Measurements from ENCODE around the gene USH1C. TPM values are rescaled to one million over a fixed set of nuclear protein-coding genes. Genes with fewer than 3 reads are reported as not detected.

Gene USH1C
- total RNA-seq, 1 donor from 2014 or later = 0.24 TPM

DNA sequence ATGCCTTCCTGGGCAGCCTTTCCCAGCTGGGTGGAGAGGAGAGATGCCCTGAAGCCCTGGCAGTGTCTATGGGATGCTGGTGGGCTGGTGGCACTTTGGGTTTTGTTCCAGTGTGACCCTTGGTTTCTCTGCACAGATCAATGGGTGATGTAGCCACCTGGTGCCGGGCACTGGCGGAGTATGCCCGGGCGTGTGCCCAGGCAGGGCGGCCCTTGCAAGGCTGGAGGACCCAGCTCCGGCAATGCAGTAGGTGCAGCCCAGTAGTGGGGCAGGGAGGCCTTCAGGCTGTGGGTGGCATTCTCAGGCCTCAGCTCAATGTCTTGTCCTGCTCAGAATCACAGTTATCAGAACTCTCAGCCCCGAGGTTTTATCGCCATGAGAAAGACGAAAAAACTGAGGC lies 14.7 kb upstream of the USH1C start:
- TF ChIP-seq EZH2phosphoT487 (IDR thresholded peaks at IDR 0.05) (no peak), EZH2 (IDR thresholded peaks at IDR 0.05) (no peak)
- TF ChIP-seq, protein P1, sequence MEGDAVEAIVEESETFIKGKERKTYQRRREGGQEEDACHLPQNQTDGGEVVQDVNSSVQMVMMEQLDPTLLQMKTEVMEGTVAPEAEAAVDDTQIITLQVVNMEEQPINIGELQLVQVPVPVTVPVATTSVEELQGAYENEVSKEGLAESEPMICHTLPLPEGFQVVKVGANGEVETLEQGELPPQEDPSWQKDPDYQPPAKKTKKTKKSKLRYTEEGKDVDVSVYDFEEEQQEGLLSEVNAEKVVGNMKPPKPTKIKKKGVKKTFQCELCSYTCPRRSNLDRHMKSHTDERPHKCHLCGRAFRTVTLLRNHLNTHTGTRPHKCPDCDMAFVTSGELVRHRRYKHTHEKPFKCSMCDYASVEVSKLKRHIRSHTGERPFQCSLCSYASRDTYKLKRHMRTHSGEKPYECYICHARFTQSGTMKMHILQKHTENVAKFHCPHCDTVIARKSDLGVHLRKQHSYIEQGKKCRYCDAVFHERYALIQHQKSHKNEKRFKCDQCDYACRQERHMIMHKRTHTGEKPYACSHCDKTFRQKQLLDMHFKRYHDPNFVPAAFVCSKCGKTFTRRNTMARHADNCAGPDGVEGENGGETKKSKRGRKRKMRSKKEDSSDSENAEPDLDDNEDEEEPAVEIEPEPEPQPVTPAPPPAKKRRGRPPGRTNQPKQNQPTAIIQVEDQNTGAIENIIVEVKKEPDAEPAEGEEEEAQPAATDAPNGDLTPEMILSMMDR (IDR thresholded peaks at IDR 0.05) = no peak
- no peak for DNase-seq (ENCODE audit: low spot score)
- H3K27ac ChIP-seq = no peak overlapping the region
- Mint-ChIP-seq H3K9me3 (no peaks in the 10 kb centered on the region), H3K36me3 (no peaks in the 10 kb centered on the region), H3K27ac (no peak overlapping the region), H3K27me3 (ENCODE audit: insufficient read depth, low read depth) (peaks cover 15% of the 10 kb centered on the region), H3K4me3 (no peak overlapping the region), H3K4me1 (no peaks in the 10 kb centered on the region)
- H4K20me1 ChIP-seq (ENCODE audit: low read depth) = no peaks in the 10 kb centered on the region
- H3K27me3 ChIP-seq = no peaks in the 10 kb centered on the region
- H2AFZ ChIP-seq (replicated peaks) = no peak overlapping the region
- no peaks in the 10 kb centered on the region for H3K9me3 ChIP-seq (ENCODE audit: low read depth)
- H3K36me3 ChIP-seq = no peaks in the 10 kb centered on the region
- H3K79me2 ChIP-seq (ENCODE audit: low read depth) = no peaks in the 10 kb centered on the region
- H3K4me2 ChIP-seq = no peak overlapping the region
- H3K4me1 ChIP-seq = no peaks in the 10 kb centered on the region
- H3F3A ChIP-seq (ENCODE audit: low read depth) = no peaks in the 10 kb centered on the region
- H3K4me3 ChIP-seq = no peak overlapping the region
- H3K9ac ChIP-seq = no peak overlapping the region

DNA sequence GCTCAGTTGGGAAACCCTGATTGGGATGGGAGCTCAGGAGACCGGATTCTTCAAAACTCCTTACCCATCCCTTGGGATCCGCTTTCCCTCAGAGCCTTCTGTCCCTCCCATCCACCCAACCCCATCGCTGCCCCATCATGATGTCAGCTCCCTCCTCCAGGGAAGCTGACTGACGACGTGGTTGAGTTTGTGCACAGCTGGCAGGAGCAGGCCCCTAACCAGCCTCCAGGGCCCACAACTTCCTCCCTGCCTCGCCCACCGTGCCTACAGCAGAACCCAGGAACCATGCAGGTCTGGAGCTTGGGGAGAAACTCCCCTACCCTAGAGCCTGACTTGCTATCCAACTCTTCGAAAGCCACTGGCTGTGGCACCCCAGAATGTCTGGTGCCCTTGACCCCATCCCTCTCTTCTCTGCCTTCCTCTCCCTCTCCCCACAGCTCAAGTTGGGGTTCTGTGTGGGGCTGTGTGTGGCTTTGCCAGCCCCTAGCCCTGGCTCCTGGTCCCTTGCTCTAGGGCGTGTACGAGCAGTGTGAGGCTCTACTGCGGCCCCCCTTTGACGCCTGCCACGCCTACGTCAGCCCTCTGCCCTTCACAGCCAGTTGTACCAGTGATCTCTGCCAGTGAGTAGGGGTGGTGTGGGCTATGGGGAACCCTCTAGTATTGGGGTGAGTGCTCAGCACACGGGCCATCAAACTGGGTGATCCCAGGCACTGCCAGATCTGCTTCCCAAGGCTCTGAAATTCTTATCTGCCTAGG lies 14.0 kb upstream of the USH1C start:
- H3F3A ChIP-seq (ENCODE audit: low read depth) = no peaks in the 10 kb centered on the region
- H3K27me3 ChIP-seq = no peaks in the 10 kb centered on the region
- Mint-ChIP-seq H3K4me3 (no peak overlapping the region), H3K27ac (no peak overlapping the region), H3K4me1 (no peaks in the 10 kb centered on the region), H3K27me3 (ENCODE audit: insufficient read depth, low read depth) (peaks cover 15% of the 10 kb centered on the region), H3K36me3 (no peaks in the 10 kb centered on the region), H3K9me3 (no peaks in the 10 kb centered on the region)
- no peak for DNase-seq (ENCODE audit: low spot score)
- no peak for TF ChIP-seq EZH2 (IDR thresholded peaks at IDR 0.05)
- TF ChIP-seq, protein P1 (IDR thresholded peaks at IDR 0.05) = no peak
- no peaks in the 10 kb centered on the region for H3K4me1 ChIP-seq
- no peaks in the 10 kb centered on the region for H4K20me1 ChIP-seq (ENCODE audit: low read depth)
- no peak overlapping the region for H3K4me2 ChIP-seq
- no peak overlapping the region for H3K27ac ChIP-seq
- H2AFZ ChIP-seq (replicated peaks) = no peak overlapping the region
- no peaks in the 10 kb centered on the region for H3K9me3 ChIP-seq (ENCODE audit: low read depth)
- H3K9ac ChIP-seq = no peak overlapping the region
- no peaks in the 10 kb centered on the region for H3K79me2 ChIP-seq (ENCODE audit: low read depth)
- H3K36me3 ChIP-seq = no peaks in the 10 kb centered on the region
- no peak overlapping the region for H3K4me3 ChIP-seq

DNA sequence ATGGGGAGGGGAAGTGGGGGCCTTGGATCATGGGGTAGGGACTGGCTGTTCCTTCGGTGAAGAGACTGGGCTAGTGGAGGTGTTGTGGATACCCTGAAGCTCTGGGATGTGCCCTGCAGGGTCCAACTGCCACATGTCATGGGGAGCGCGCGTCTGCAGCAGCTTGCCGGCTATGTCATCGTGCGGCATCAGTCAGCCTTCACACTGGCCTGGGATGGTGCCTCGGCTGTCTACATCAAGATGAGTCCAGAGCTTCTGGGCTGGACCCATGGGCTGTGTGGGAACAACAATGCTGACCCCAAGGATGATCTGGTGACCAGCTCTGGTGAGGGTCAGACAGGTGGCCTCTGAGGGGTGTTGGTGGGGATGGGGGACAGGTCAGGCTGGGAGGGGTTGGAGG lies 12.8 kb upstream of the USH1C start:
- Mint-ChIP-seq H3K36me3 (no peaks in the 10 kb centered on the region), H3K4me1 (no peaks in the 10 kb centered on the region), H3K27me3 (ENCODE audit: insufficient read depth, low read depth) (peaks cover 15% of the 10 kb centered on the region), H3K9me3 (no peaks in the 10 kb centered on the region), H3K27ac (no peak overlapping the region), H3K4me3 (no peak overlapping the region)
- H3K9ac ChIP-seq = no peak overlapping the region
- no peaks in the 10 kb centered on the region for H3K36me3 ChIP-seq
- H3K4me1 ChIP-seq = no peaks in the 10 kb centered on the region
- H3K27me3 ChIP-seq = no peaks in the 10 kb centered on the region
- H2AFZ ChIP-seq (replicated peaks) = no peak overlapping the region
- no peak overlapping the region for H3K27ac ChIP-seq
- no peaks in the 10 kb centered on the region for H3K9me3 ChIP-seq (ENCODE audit: low read depth)
- no peak for DNase-seq (ENCODE audit: low spot score)
- H3F3A ChIP-seq (ENCODE audit: low read depth) = no peaks in the 10 kb centered on the region
- H3K4me3 ChIP-seq = no peak overlapping the region
- H3K79me2 ChIP-seq (ENCODE audit: low read depth) = no peaks in the 10 kb centered on the region
- no peak overlapping the region for H3K4me2 ChIP-seq
- H4K20me1 ChIP-seq (ENCODE audit: low read depth) = no peaks in the 10 kb centered on the region
- TF ChIP-seq EZH2 (IDR thresholded peaks at IDR 0.05) (no peak), EZH2phosphoT487 (IDR thresholded peaks at IDR 0.05) (no peak)
- TF ChIP-seq, protein P1 (IDR thresholded peaks at IDR 0.05) = no peak

Data from neural progenitor cell (in vitro differentiated cells).